Suppressor macrophage (primary cell): ENCODE measurements around the gene WDR90.

Source experiments
- DNase-seq, 4 experiments: peaks; one replicate each; pipeline ENCODE4 v3.0.0-alpha.2; 2020 to 2022

WDR90 gene

DNA sequence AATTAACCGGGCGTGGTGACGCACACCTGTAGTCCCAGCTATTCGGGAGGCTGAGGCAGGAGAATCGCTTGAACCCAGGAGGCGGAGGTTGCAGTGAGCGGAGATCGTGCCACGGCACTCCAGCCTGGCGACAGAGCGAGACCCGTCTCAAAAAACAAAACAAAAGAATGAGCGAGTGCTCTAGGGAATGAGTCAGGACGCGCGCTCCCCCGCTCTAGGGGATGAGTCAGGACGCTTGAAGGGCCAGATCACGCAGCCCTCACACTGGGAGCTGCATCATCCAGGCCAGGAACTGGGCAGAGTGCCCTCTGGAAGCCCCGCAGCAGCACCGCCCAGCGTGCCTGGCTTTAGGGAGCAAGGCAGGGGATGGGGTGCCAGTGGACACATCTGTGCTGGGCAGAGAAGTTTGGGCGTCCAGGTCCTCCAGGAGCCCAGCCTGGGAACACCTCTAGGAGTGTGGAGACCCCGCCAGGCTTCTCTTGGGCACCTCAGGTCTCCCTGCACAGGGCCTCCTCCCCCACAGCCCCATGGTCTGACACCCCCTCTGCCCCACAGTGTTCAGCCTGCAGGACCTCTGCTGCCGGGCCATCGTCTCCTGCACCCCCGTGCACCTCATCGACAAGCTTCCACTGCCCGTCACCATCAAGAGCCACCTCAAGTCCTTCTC, 22.2 kb upstream of the WDR90 start:
- DNase-seq, result peak in 1 of 4 experiments; percentile 27

DNA sequence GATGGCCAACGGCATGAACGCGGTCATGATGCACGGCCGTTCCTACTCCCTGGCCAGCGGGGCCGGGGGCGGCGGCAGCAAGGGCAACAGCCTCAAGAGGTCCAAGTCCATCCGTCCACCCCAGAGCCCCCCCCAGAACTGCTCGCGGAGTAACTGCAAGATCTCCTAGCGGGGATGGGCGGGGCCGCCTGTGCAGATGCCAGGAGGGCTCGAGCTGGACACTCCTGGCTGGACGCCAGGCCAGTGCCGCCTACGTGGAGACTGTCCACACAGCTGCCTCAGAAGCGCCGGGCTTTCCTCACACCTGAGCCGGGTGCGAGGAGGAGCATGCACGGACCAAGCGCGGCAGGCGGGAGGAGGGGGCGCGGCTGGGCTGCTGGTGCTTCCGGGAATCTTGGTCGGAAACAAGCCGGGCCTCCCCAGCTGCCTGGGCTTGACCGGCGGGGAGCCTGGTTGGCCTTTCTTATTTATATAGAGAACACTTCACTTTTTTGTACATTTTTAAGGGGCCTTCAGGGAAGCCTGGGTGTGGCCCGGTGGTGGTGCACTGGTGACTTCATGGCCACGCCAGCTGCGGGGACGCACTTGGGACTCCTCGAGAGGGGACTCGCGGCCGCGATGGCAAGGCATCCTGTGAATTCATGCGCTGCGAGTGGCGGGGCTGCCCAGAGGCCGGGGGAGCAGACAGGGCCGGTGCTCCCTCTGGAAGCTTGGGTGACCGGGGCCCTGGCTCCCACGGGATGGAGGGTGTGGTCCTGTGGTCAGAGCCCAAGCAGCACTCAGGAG, 21.5 kb upstream of the WDR90 start:
- DNase-seq, result no peak

DNA sequence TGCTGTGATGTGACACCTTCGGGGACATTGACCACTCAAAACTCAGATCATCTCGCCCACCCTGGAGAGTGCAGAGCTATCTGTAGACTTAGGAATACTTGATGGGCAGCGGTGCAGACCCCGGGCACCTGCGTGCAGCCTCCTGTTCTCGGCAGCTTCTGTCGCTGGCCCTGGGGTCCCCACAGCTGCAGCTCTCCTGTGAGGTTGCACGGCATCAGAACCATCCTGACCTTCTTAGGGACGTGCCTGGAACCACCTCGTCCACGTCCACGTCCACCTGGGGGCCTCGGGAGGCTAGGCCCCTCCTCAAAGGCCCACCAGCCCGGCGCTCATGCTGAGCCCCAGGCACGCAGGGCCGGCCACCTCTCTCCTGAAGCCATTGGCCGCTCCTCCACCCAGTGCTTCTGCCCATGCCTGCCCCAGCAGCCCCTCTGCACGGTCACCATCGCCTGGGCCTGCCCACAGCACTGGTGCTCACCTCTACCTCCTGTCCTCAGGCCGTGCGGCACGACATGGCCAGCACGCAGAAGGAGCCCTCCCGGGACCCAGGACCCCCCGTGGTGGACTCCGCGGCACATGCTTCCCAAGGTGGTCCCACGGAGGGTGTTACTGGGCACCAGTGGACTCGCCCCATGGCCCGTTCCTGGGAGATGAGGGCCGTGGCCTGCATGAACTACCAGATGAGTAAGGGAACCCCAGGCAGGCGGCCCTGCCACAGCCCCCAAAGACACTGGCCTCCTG, 20.7 kb upstream of the WDR90 start:
- no peak for DNase-seq

DNA sequence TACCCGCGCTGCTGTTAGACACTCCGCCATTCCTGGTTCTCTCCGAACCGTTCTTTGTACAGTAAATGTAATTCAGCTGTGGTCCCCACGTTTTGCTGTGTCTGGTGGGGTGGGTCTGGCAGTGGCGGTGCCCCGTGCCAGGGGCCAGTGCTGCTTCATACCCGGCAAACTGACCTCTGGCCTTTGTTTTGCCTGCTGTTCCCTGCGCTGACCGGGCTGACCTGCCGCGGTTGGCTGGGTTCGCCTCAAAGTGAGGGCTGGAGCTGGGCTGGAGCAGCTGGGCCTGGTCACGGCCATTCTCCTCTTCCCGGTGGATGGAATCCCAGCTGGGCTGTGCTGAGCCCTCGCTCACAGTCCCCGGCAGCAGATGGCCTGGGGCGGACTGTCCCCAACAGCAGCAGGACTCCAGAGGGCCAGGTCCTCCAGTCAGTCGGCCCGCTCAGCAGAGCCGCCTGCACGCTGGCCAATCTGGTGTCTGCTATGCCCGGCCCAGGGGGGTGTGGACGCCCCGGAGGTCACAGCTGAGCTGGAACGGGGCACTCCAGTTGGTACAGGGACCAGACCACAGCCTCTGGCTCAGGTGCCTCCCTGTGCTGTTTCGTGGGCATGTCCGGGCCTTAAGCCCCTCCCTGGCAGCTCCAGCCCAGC, 19.9 kb upstream of the WDR90 start:
- DNase-seq, result no peak

- DNase-seq, result no peak
These were observed 19.3 kb upstream of the WDR90 start for GRCh38 chr16:629833-630248.

- peak; percentile 13 to 47 (median 31) for DNase-seq
These were observed 18.8 kb upstream of the WDR90 start for GRCh38 chr16:630249-630814.

DNA sequence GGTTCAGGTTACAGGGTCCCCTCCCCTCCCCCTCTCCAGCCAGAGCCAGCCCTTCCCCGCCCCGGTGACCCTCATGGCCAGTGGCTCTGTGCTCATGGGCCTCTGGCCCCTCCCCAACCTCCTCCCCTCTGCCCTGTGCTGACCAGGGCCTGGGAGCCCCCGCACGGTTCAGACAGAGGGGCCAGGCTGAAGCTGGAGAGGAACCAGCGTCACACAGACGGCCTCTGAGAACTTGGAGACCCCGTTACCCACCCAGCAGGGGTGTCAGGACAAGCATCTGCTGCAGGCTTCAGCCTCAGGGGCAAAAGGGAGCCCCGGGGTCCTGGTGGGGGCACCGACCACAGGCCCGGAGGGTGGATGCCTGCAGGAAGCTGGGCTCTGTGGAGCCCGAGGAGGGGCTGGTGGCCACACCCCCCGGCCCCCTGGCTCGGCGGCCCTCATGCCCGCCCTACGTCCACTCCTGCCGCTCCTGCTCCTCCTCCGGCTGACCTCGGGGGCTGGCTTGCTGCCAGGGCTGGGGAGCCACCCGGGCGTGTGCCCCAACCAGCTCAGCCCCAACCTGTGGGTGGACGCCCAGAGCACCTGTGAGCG, 18.3 kb upstream of the WDR90 start, which contains the start of gene WFIKKN1:
Gene WFIKKN1, plus strand, starts transcription at position 171 of the 591 bp plus-strand sequence. Its CDS starts 269 bp downstream, at position 440.
- DNase-seq, result no peak

GRCh38 chr16:631808-632358, 17.3 kb upstream of the WDR90 start:
- DNase-seq, result no peak

- DNase-seq, result no peak
These were observed 16.5 kb upstream of the WDR90 start for GRCh38 chr16:632486-633335.

DNA sequence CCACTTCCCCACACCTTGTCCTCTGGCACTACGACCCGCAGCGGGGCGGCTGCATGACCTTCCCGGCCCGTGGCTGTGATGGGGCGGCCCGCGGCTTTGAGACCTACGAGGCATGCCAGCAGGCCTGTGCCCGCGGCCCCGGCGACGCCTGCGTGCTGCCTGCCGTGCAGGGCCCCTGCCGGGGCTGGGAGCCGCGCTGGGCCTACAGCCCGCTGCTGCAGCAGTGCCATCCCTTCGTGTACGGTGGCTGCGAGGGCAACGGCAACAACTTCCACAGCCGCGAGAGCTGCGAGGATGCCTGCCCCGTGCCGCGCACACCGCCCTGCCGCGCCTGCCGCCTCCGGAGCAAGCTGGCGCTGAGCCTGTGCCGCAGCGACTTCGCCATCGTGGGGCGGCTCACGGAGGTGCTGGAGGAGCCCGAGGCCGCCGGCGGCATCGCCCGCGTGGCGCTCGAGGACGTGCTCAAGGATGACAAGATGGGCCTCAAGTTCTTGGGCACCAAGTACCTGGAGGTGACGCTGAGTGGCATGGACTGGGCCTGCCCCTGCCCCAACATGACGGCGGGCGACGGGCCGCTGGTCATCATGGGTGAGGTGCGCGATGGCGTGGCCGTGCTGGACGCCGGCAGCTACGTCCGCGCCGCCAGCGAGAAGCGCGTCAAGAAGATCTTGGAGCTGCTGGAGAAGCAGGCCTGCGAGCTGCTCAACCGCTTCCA, 15.7 kb upstream of the WDR90 start:
- no peak for DNase-seq

GRCh38 chr16:634051-634670, 15.0 kb upstream of the WDR90 start:
- DNase-seq, result no peak

GRCh38 chr16:634996-635395, 14.2 kb upstream of the WDR90 start:
- DNase-seq, result no peak

GRCh38 chr16:635573-636205, 13.5 kb upstream of the WDR90 start:
- DNase-seq, result no peak

GRCh38 chr16:636206-637080, 12.7 kb upstream of the WDR90 start, which contains the start of gene METTL26:
TSS of gene METTL26 (minus strand) at chr16:636305. CDS start at chr16:636290, 15 bp downstream.
- DNase-seq, result peak; percentile 96 to 98 (median 98)

DNA sequence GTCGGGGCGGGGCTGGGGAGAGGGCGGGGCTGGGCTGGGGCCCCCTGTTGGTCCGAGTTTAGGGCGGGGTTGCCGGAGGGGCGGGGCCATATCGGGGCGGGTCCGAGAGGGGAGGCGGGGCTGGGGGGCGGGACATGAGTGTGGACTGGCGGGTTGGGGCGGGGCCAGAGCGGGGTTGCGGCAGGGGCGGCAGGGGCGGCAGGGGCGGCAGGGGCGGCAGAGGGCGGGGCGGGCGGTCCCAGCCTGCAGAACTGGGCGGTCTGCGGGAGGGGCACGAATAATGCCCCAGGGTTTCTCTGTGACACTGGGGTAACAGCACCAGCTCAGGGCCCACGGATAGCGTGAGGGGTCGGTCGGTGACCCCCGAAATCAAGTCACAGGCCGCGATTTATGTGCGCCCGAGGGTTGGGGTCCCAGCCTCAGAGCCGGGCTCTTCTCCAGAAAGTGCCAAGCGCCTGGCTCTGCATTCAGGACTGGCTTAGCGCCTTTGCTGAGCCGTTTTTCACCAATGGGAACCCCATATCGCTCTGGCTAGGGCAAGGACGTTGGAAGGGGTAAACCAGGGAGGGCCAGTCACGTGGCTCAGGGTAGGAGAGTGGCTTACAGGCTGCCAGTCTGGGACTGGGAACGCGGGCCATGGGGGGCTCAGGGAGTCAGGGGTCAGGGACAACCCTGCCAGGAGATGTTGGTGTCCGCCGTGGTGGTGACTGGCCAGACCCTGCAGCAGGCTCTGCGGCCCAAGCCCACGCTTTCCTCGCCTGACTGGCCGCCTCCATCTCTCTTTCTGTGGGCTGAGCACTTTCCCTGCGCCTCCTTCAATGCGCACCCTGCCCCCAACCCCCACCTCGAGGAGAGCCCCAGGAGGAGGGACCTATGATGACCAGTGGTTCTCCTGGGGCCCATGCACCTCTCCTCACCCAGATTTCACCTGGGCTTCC, 11.8 kb upstream of the WDR90 start:
- peak; percentile 86 to 97 (median 93) for DNase-seq

DNA sequence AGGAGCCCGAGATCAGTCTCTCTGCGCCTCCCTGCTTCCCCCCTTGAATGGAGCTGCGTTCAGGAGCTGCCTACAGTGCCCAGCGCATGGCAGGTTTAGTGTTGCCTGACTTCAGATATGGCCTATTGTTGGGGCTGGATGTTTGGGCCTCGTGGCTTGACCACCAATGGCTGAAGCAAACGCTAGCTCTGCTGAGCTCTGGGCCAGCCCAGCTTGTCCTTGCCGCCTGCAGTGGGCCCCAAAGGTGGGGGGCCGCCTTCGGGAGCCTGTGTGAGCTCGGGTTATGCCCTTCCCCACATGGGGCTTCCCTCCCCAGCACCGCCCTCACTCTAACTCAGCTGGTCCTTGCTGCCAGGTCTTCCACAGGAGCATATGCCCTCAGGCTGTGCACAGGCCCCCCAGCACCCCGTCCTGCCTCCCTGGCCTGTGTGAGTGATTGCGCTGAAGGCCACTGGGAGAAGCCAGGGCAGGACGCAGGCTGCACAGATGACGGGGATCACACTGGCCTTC, 11.1 kb upstream of the WDR90 start:
- no peak for DNase-seq
